ENCODE data around the gene TP53I3. TPM values are rescaled to one million over a fixed set of nuclear protein-coding genes. Genes with fewer than 3 reads are reported as not detected.

Gene TP53I3
- total RNA-seq, 2 experiments from 2014 or later: 1.8 to 2.6 TPM

- intact Hi-C loops (cut with micrococcal nuclease): no loop called here
- POLR2A ChIA-PET: no interaction called here
- no peak for ATAC-seq
- CTCF ChIA-PET: interaction anchor here (1.5 kb wide), 1 partner anchor 228 kb away, joined by 5 read pairs; no protein-coding TSS in a partner anchor
- Mint-ChIP-seq H3K36me3 (ENCODE audit: low read depth) (no peaks in the 10 kb centered on the region), H3K4me1 (ENCODE audit: low read depth) (peaks cover 3% of the 10 kb centered on the region), H3K27me3 (peaks cover 1% of the 10 kb centered on the region), H3K9me3 (no peaks in the 10 kb centered on the region), H3K4me3 (no peak overlapping the region), H3K27ac (no peak overlapping the region)
- no peak for TF ChIP-seq CTCF (IDR thresholded peaks at IDR 0.05)
- DNase-seq: no peak
Observed at GRCh38 chr2:24052951-24053350, 31.7 kb downstream of the TP53I3 start.

DNA sequence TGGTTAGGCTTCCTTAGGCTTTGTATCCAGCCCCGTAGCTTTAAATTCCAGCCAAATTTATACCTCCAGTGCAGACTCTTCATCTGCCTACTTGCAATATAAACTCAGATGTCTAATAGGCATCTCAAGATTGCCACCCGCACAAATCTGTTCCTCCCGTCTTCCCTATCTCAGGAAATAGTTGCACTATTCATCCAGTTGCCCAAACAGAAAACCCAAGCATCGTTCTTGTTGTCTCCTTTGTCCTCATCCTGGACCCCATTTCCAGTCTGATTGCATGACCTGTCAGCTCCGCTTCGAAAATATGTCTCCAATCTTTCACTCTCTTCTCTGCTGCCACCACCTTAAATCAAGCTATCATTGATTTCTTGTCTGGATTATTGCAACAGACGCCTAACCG, 32.8 kb downstream of the TP53I3 start:
- ChIA-PET POLR2A (interaction anchor here (0.6 kb wide), 1 partner anchor 15 kb away, joined by 4 read pairs; no protein-coding TSS in a partner anchor), CTCF (interaction anchor here (1.2 to 4.2 kb wide), 6 partner anchors 9 to 227 kb away, joined by 3 to 19 read pairs (median 4); partner anchors contain the start of gene TP53I3)
- peaks cover 9% of the 10 kb centered on the region for H3K4me1 Mint-ChIP-seq (ENCODE audit: low read depth)
- peaks cover 1% of the 10 kb centered on the region for H3K27me3 Mint-ChIP-seq
- ATAC-seq: no peak
- no peaks in the 10 kb centered on the region for H3K9me3 Mint-ChIP-seq
- intact Hi-C loops (cut with micrococcal nuclease): no loop called here
- DNase-seq: no peak
- TF ChIP-seq CTCF (IDR thresholded peaks at IDR 0.05): no peak
- no peaks in the 10 kb centered on the region for H3K36me3 Mint-ChIP-seq (ENCODE audit: low read depth)
- H3K27ac Mint-ChIP-seq: no peak overlapping the region
- H3K4me3 Mint-ChIP-seq: no peak overlapping the region

DNA sequence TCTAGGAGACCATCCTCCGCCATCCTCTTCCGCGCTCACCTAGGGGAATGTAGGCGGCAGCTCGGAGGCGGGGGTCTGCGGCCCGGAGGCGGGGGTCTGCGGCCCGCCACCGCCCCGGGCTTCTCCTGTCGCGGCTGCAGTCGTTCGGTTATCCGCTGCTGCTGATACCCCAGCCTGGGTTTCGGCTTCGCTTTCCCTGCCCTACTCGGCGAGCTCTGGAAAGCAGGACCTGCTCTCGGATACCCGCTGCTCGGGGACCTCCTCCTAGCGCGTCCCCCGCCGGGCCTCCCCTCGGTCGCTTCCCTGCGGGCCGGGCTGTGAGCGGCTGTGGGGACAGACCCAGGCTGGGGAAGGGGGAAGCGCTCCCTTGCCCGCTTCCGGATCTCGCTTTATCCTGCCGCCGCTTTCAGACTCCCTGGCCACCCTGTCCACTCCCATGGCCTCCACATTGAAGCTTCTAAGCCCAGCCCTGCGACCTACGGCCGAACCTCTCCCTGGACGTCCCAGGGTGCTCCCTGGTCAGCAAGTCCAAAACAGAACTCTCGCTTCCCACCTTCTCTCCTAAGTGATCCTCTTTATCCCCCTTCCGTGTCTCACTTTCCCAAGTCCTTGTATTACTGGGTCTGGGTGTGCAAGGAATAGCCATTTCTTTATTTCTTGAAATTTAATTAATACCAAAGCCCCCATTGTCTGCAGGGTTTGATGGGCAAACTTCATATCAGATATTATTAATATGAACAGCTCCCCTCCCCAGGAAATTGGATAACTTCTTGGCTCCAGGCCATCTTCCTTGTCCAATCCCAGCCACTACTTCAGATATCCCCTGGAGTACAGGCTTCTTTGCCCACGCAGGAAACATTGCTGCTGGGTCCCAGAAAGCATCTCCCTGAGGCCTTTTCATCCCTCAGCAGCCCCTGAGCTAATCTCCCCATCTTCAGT, 34.3 kb downstream of the TP53I3 start:
- DNase-seq: peak; percentile 15
- ATAC-seq: no peak
- H3K9me3 Mint-ChIP-seq: no peaks in the 10 kb centered on the region
- no peak overlapping the region for H3K4me3 Mint-ChIP-seq
- H3K36me3 Mint-ChIP-seq (ENCODE audit: low read depth): no peaks in the 10 kb centered on the region
- H3K27me3 Mint-ChIP-seq: peaks cover 1% of the 10 kb centered on the region
- ChIA-PET CTCF (interaction anchor here (2.0 to 4.2 kb wide), 2 partner anchors 10 to 34 kb away, joined by 8 to 19 read pairs; partner anchors contain the start of gene TP53I3), POLR2A (interaction anchor here (0.6 to 1.1 kb wide), 4 partner anchors 20 to 33 kb away, joined by 3 read pairs; partner anchors contain the start of gene SF3B6)
- peaks cover 16% of the 10 kb centered on the region for H3K4me1 Mint-ChIP-seq (ENCODE audit: low read depth)
- intact Hi-C loops (cut with micrococcal nuclease): no loop called here
- no peak overlapping the region for H3K27ac Mint-ChIP-seq
- no peak for TF ChIP-seq CTCF (IDR thresholded peaks at IDR 0.05)

GRCh38 chr2:24049485-24050021, 35.1 kb downstream of the TP53I3 start, which contains the start of gene FKBP1B:
FKBP1B (plus strand) TSS chr2:24049741; CDS start chr2:24049850, 109 bp downstream.
- ATAC-seq (peak; percentile 45), DNase-seq (peak; percentile 80)
- Mint-ChIP-seq H3K27me3 (peaks cover 1% of the 10 kb centered on the region), H3K27ac (no peak within 1 kb of the TSS), H3K9me3 (no peaks in the 10 kb centered on the region), H3K4me1 (ENCODE audit: low read depth) (peaks cover 20% of the 10 kb centered on the region), H3K36me3 (ENCODE audit: low read depth) (no peaks in the 10 kb centered on the region), H3K4me3 (no peak within 1 kb of the TSS)
- intact Hi-C loops (cut with micrococcal nuclease): no loop called here
- no peak for TF ChIP-seq CTCF (IDR thresholded peaks at IDR 0.05)
- POLR2A ChIA-PET: interaction anchor here (1.0 kb wide), 2 partner anchors 19 to 34 kb away, joined by 3 read pairs; no protein-coding TSS in a partner anchor
- CTCF ChIA-PET: interaction anchor here (0.8 to 4.2 kb wide), 3 partner anchors 35 to 226 kb away, joined by 3 to 19 read pairs (median 4); partner anchors contain the start of genes ATAD2B and TP53I3

Measured in activated CD8-positive, alpha-beta T cell treated with anti-CD3 and anti-CD28 coated beads for 36 hours (primary cell).